Iris pigment epithelial cell (primary cell): ENCODE measurements around the gene RETREG3.
A peak's percentile ranks its signal among the peaks of the same experiment; 100 is the strongest.
"Not testable (repeated sequence)": the region's sequence is repeated elsewhere in the genome, so short reads cannot be mapped to it uniquely, and the experiment has no call there.

Experiments
- DNase-seq: peaks from one replicate; pipeline ENCODE4 v3.0.0-alpha.2; 2011; ENCODE audit warnings: low read depth

RETREG3 gene, protein sequence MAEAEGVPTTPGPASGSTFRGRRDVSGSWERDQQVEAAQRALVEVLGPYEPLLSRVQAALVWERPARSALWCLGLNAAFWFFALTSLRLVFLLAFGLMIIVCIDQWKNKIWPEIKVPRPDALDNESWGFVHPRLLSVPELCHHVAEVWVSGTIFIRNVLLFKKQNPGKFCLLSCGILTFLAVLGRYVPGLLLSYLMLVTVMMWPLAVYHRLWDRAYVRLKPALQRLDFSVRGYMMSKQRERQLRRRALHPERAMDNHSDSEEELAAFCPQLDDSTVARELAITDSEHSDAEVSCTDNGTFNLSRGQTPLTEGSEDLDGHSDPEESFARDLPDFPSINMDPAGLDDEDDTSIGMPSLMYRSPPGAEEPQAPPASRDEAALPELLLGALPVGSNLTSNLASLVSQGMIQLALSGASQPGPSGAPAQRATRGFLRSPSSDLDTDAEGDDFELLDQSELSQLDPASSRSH

DNA sequence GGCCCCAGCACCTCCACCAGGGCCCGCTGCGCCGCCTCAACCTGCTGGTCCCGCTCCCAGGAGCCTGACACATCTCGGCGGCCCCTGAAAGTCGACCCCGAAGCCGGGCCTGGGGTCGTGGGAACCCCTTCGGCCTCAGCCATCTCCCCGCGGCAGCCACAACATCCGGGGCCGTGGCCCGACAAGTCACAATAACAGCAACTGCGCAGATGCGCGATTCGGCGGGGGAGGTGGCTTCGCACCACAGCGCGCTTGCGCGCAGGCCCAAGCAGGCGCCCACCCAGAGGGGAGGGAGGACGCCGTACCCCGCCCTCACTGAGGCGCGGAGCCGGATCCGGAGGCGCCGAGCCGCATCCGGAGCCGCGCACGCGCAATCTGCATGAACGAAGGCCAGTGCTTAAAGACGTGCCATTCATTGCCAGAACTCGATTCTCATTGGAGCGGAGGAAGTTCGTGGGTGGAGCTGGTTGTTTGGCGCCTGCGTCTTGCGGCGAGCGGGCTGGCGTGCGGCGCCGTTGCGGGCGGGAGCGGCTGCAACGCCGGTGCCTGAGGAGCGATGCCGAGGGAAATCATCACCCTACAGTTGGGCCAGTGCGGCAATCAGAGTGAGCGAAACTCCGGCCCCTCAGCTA lies at the start of gene RETREG3, which contains the start of gene TUBG1:
Gene RETREG3, minus strand, starts transcription at position 193 of the 632 bp plus-strand sequence. Its CDS starts 50 bp downstream, at position 143.
Gene TUBG1, plus strand, starts transcription at position 502 of the 632 bp plus-strand sequence. Its CDS starts 55 bp downstream, at position 557.
- peak; percentile 99 for DNase-seq

DNA sequence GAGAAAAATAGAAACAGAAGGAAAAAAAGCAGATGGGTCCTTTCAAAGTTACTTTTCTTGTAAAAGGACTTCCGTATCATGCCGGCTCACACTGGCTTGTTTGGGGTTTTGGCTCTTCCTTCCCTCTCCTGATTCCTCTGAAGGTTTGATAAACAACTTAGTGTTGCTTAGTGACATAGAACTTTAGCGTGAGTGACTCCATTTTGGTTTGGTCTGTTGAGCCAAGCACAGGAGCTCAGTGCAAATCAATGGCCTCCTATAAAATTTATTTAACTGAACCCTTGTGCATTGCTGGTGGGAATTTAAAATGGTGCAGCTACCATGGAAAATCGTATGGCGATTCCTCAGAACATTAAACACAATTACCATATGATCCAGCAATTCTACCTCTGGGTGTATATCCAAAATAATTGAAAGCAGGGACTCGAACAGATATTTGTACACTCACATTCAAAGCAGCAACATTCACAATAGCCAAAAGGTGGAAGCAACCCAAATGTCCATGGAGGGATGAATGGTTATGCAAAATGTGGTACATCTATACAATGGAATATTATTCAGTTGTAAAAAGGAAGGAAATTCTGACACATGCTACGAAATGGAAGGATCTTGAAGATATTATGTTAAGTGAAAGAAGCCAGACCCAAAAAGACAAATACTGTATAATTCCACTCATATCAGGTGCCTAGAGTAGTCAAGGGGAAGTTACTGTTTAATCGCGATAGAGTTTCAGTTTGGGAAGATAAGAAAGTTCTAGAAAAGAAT lies 48.8 kb upstream of the RETREG3 start:
- no peak for DNase-seq

DNA sequence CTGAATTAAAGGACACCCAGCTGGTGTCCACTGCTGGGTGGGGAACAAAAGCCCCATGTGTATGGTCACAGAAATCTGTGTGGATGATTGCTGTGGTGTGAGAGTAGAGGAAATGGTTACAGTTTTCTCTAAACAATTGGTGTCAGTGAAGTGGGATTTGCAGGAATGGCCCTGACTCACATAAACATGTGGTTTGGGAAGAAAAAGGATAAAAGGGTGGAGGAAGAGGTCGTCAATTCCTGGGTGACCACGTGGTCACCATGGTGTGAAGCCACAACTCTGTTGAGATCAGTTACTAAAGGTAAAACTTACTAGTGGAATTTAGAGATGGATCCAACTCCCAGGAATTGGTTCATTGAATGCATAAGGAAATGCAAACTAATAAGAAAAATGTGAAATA lies 46.4 kb upstream of the RETREG3 start:
- DNase-seq: peak; percentile 31

DNA sequence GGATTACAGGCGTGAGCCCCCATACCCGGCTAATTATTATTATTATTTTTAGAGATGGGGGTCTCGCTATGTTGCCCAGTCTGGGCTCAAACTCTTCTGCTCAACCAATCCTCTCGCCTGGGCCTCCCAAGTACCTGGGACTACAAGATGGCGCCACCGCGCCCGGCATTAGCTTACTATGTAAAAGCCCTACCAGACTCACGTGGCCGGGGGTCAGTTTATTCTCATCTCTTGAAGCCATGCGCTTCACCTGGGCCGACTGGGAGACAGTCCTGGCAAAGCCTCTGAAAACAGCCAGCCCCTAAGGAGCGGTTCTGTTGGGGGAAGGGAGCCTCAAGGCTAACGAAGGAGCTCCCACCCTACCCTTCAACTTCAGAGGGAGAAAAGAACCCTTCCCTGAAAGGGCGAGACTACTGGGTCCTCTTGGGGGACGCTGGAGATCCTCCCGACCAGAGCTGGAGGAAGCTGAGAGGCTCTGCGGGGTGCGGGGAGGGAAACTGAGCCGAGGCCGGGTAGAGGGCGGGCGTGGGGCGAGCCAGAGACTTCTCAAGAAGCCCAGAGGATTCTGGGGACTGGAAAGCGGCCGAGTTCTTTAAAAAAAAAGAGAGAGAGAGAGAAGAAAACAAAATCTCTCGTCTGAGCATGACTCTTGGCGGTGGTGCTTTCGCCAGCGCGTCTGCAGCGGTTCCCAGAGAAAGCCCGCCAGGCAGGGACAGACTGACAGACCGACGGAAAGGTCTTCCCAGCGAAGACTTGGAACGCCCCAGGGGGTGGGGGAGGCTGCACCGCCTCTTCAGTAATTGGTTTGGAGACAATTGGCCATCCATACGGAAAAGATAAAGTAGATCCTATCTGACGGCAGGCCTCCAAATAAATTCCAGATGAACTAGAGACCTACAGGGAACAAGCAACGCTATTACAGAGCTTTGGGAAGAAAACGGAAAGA lies 44.3 kb upstream of the RETREG3 start:
- DNase-seq: peak; percentile 81

DNA sequence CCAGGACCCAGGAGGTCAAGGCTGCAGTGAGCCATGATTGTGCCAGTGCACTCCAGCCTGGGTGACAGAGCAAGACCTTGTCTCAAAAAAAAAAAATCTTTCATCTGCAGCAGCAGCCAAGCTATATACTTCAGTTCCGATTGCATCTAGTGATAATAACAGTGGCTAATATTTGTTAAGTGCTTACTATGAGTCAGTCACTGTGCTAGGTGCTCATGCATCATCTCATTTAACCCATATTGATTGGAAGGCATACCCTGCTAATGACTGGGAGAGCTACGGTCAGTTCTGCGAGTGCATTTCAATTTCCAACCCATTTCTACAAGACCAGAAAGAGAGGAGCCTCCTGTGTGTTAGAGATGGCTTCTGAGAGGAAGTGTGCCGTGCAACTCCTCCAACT lies 42.2 kb upstream of the RETREG3 start:
- no peak for DNase-seq

DNA sequence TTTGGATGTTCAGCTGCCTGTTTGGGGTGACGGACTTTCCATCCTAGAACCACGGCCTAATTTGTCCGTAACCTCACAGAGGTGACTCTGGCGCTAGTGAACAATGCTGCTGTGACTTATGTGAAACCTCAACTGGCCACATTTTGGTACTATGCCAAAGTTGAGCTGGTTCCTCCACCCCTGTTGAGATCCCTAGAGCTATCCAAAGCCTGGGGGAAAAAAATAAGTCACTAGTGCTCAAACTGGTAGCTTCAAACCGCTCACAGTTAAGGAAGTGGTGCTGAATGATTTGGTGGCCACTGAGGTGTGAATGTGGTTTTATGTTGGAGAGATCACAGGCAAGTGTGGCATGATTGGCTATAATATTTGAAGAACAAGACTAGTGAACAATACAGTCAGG lies 38.6 kb upstream of the RETREG3 start:
- DNase-seq: no peak

DNA sequence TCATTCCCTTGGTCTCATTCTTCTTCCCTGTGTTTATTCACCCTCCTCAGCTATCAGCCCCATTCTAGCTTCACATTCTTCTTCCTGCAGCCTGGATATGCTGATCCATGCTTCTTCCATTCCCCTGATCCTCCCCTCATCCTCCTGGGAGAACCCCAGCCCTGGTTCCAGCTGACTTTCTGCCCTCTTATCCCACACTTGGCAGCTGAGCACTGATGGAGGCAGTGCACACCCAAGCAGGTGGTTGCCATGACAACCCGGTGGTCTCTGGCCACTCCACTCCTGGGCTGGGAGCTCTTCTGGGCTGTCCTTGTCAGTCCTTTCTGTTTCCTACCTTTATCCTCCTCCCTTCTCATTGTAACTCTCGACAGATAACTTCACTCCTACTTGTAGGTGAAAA lies 33.2 kb upstream of the RETREG3 start:
- no peak for DNase-seq

DNA sequence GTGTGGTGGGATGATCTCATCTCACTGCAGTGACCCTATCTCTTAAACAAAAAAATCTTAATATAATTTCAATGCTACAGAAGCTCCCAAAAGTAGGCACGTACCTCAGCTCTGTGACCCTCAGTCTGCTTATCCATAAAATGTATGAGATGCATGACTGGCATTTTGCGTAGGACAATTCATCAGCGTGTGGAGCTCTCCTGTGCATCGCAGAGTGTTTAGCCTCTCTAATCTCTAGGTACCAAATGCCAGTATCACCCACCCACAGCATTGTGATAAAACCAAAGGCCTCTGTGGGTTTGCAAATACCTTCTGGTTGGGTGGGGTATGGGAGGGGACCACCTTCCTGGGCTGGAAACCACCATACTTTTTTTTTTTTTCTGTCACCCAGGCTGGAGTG lies 30.9 kb upstream of the RETREG3 start:
- DNase-seq: no peak

DNA sequence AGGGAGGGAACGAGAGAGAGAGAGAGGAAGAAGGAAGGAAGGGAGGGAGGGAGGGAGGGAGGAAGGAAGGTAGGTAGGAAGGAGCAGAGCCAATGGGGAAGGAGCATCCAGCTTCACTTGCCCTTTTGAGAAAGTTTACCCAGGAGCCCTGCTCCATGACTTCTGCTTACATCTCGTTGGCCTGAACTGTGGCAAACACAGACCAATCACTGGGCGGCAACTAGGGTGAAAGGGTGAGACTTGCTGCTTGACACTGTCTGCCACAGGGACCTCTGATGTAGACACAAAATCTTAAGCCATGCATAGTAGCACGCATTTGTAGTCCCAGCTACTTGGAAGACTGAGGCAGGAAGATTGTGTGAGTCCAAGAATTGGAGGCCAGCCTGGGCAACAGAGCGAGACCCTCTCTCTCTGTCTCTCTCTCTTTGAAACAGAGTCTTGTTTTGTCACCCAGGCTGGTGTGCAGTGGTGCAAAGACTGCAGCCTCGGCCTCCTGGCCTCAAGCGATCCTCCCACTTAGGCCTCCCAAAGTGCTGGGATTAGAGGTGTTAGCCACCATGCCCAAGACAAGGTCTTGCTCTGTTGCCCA lies 30.4 kb upstream of the RETREG3 start:
- DNase-seq: no peak

DNA sequence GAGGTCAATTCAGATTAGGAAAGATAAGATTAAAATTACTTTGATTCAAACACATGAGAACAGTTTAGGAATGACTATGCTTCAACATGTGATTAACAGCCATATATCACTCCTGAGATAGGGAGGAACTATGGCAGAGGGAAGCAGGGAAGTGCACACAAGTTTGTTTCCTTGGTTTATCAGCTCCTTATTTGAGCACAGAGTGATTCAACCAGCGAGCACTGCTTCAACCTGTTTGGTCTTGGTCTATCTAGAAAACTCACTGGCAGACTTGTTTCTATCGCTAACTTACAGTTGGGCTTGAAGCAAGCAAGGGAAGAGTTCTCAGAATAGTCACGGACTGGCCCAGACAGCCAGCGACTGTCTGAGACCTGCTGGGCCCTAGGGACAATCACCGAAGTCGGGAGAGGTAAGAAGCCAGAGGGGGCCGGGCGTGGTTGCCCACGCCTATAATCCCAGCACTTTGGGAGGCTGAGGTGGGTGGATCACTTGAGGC lies 23.8 kb upstream of the RETREG3 start:
- DNase-seq: no peak

DNA sequence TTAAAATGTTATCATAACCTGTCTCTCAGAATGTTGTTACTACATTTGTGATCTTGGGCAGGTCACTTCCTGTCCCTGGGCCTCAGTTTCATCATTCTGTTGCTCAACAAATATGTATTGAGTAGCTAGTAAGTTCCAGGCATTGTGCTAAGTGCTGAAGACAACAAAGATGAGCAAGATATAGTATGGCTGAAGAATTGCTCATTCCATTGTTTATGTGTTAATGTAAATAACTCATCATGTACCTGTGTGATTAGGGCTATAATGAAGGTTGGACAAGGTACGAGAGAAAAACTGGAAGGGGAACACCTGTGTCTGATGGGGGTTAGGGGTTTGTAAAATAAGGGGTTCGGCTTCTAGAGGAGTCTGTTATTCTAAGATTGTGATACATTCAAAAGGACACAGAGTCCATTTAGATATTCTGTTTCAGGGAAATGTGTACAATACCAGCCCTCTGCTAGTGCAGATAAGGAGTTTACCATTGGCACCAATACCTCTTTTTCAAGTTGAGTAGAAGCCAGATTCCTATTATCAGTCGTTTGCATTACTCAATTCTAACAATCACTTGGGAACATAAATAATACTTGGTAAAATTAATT lies 20.3 kb upstream of the RETREG3 start:
- peak; percentile 46 for DNase-seq

DNA sequence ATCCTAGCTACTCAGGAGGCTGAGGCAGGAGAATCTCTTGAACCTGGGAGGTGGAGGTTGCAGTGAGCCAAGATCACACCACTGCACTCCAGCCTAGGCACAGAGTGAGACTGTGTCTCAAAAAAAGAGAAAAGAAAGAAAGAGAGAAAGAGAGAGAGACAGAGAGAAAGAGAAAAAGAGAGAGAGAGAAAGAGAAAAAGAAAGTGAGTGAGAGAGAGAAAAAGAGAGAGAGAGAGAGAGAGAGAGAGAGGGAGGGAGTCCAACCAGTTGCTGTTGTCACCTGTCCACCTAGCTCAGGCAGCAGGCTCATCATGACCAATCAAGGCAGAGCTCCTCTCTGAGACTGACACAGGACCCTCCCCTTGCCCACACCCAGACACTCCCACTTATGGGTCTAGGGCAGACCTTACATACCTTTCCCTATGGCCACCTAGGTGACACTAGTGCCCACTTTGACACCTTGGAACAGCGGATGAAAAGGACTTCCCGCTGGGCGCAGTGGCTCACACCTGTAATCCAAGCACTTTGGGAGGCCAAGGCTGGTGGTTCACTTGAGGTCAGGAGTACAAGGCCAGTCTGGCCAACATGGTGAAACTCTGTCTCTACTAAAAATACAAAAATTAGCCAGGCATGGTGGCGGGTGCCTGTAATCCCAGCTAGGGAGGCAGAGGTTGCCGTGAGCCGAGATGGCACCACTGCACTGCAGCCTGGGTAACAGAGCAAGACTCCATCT lies 18.0 kb upstream of the RETREG3 start:
- not testable (repeated sequence) for DNase-seq

DNA sequence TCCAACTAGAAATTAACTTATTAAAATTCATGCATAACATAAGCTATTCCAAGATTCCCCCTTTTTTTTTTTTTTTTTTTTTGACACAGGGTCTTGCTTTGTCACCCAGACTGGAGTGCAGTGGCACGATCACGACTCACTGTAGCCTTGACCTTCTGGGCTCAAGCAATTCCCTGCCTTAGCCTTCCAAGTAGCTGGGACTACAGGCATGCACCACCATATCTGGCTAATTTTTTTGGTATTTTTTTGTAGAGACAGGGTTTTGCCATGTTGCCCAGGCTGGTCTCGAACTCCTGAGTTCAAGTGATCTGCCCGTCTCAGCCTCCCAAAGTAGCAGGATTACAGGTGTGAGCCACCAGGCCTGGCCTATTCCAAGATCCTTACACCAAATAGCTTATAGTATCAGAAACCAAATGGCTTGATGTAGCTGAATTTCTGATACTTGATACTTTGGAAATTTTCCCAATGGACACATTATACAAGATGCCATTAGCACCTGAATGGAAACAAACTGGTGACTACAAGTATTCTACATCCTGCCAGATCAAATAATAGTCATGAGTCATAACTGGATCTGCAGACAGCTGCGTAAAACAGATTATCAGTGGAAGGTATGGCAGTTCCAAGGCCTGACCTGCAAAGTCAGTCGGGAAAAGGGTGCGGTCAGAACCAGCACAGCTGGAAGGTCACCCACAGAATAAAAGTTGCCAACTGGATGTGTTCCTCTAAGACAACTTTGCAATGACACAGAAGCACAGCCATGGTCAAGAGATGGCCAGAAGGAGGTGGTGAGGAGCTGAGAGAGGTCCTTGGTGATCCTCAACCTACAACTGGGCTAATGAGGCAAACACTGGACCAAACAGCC lies 14.8 kb upstream of the RETREG3 start:
- peak; percentile 48 for DNase-seq

DNA sequence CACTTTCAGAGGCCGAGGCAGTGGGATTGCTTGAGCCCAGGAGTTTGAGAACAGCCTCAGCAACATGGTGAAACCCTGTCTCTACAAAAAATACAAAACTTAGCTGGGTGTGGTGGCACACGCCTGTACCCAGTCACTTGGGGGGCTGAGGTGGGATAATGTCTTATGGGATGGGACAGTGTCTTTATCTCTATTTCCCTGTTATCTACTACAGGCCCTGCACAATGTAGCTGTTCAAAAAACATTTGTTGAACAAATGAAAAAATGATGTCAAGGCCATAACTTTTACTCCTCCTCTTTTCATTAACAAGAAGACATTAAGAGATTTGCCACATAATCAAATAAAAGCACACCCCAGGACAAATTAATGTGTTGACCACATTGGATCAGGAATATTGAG lies 14.1 kb upstream of the RETREG3 start:
- no peak for DNase-seq

DNA sequence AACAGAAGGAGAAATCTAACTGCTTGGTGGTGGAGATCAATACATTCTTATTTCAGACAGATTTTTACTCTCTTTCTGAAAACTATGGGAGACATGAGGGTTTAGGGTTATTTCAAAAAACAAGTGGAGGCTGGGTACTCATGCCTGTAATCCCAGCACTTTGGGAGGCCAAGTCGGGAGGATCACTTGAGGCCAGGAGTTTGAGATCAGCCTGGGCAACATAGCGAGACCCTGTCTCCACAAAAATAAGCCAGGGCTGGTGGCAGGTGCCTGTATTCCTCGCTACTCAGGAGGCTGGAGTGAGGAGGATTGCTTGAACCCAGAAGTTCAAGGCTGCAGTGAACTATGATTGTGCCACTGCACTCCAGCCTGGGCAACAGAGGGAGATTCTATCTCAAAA lies 12.8 kb upstream of the RETREG3 start:
- DNase-seq: not testable (repeated sequence)

DNA sequence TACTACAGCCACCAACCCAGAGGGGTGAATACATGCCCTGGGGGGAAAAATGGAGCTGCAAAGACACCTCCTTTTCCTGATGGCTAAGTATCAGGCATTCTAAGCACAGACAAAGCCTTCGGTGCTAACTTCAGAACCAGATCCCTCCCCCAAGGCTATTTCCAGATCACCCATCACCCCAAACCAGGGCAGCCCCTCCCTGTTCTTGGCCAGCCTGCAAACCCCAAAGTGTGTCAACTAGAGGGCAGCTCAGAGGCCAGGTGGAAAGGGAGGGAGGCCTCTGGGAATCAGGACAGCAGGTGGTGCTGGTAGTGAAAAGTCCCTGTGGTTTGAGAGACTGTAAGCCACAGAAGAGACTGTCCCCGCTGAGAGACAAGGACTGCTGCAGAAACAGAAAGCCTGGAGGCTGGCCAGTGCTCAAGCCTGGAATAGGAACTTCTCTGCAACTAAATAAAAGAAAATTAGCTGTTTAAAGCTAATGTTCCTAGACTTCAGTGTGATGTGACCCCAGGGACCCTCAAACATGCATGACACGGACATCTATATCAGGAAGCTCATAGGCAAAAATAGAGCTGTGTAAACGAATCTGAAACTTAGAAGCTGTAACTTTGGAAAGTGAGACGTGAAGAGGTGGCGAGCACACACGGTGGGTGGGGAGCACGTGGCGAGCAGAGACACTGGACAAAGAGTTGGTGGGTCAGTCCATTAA lies 9.4 kb upstream of the RETREG3 start:
- peak; percentile 14 for DNase-seq

DNA sequence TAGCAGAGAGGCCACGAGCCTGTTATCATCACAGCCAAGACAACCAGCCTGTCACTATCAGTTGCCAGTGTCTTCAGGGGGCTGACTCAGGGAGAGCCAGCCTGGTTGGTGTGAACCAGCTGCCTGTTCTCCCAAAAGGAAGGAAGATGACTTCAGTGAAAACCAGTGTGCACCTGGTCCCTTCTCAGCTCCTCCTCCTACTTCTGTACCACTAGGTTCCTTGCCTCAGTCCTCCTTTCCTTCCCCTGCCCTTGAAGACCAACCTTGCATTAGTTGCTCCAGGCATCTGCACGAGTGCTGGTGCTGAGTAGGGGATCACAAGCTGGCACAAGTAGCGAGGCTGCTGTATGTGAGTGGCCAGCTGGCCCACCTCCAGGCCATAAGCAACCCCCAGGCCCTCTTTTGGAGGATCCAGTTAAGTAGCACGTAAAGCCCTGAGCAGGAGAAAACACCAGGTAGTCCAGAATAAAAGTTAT lies 8.8 kb upstream of the RETREG3 start:
- no peak for DNase-seq
